Left forelimb (tissue), 1 donor: Measurements from ENCODE around the gene MTTP.

Experiments
- DNase-seq: peaks from one replicate; pipeline ENCODE4 v3.0.0-alpha.2; 2018; ENCODE audit warnings: low spot score

MTTP gene

DNA sequence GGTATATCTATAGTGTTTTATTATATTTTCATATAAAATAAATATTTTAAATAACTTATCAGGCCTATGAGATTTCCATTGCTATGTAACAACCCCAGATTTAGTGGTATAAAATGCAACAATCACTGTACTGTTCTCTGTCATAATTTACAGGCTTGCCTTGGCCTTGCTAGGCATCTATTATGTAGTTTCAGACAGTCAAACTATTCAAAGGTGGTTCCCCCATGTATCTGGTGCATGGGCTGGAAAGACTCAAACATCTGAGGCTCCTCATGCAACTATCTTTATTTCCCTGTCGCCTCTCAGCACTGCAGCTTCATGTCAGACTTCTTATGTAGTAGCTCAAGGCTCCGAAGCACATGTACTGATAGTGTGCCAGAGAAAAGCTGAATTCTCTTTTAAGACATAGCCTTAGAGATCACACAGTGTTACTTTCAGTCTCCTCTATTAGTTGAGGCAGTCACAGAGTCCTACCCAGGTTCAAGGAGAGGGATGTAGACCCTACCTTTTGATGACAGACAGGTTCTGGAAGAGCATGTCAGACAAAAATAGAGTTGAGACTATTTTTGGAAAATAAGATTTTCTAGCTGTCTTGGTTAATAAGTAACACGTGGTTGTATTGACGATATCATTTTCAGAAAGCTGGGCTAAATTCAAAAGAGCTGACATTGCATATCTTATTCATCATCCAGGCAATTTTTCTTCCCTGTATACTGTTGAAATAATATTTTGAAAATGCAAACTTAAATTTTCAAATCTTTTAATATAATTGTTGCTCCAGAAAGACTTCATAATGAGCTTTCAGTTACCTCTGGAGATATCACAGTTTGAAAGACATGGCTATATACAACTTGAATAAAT, 19.4 kb downstream of the MTTP start:
- no peak for DNase-seq

- no peak for DNase-seq
Observed at GRCh38 chr4:99594818-99595217, 20.2 kb downstream of the MTTP start.

DNA sequence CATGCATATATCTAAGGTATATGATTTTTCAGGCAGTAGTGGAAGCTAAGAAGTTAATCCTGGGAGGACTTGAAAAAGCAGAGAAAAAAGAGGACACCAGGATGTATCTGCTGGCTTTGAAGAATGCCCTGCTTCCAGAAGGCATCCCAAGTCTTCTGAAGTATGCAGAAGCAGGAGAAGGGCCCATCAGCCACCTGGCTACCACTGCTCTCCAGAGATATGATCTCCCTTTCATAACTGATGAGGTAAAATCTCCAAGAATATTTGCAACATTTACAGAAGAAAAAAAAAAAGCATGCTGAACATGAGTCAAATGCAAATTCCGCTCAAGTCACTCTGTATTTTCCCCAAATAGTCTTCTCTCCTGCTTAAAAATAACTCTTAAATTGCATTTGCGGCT, 32.1 kb downstream of the MTTP start:
- DNase-seq, result no peak

- DNase-seq, result no peak
Observed at GRCh38 chr4:99608417-99608816, 33.8 kb downstream of the MTTP start.

DNA sequence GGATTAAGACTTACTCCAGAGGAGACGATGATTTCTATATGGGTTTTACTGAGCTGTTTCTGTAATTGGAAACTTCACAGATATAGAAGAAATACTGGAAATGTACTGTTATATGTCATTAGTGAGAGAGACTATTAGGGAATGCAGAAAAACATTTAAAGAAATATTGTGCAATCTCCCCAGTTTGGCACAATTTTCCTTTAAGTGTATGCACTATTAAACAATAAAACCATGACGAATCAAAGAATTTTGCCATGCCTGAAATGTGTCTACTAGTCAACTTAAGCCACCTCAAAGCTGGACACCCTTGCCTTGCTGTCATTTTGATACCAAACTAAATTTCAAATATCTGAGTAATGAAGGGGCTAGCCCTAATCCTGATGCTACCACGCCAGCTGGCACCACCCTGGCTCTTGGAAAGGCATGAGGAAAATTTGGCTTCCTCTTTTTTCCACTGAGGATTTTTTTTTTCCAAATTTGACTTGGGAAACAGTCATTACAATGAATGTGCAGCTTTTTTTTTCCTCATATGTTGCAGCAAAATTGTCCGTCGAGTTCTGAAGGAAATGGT, 36.1 kb downstream of the MTTP start:
- DNase-seq, result no peak

- no peak for DNase-seq
Observed at GRCh38 chr4:99612281-99612680, 37.7 kb downstream of the MTTP start.

GRCh38 chr4:99612704-99613103, 38.1 kb downstream of the MTTP start:
- no peak for DNase-seq

- no peak for DNase-seq
Observed at GRCh38 chr4:99614491-99614890, 39.9 kb downstream of the MTTP start.

GRCh38 chr4:99615170-99615820, 40.7 kb downstream of the MTTP start:
- DNase-seq, result no peak

GRCh38 chr4:99617374-99617773, 42.8 kb downstream of the MTTP start:
- DNase-seq, result no peak

DNA sequence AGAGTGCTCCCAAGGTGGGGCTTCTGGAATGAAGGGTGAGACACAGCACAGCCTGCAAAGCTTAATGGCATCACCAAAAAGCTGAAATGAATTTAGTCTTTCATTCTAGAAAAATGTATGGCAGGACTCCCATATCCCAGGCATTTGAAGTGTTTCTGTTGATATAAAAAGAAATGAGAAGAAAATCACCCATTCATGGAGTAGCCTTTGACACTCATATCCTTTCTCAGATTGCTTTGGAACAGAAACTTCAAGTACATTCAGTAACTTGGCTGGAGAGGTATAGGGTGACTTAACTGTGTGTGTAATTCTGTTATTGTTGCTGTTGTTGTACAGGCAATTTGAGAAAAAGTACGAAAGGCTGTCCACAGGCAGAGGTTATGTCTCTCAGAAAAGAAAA, 47.7 kb downstream of the MTTP start:
- DNase-seq, result no peak

GRCh38 chr4:99624141-99624719, 49.6 kb downstream of the MTTP start:
- no peak for DNase-seq

- DNase-seq, result no peak
Observed at GRCh38 chr4:99625369-99625768, 50.7 kb downstream of the MTTP start.

DNA sequence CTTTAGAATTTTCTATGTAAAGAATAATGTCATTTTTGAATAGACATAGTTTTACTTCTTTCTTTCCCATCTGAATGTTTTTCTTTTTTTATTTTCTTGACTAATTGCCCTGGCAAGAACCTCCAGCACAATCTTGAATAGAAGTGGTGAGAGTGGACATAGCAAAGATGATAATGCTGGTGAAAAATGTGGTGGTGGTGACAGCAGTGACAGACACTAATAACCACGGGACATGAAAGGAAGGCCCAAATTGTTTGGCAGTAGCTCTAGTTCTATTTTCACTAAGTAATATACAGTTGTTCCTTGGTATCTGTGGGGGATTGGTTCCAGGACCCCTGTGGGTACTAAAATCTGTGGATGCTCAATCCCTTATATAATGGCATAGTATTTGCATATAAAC, 53.4 kb downstream of the MTTP start:
- DNase-seq, result no peak

DNA sequence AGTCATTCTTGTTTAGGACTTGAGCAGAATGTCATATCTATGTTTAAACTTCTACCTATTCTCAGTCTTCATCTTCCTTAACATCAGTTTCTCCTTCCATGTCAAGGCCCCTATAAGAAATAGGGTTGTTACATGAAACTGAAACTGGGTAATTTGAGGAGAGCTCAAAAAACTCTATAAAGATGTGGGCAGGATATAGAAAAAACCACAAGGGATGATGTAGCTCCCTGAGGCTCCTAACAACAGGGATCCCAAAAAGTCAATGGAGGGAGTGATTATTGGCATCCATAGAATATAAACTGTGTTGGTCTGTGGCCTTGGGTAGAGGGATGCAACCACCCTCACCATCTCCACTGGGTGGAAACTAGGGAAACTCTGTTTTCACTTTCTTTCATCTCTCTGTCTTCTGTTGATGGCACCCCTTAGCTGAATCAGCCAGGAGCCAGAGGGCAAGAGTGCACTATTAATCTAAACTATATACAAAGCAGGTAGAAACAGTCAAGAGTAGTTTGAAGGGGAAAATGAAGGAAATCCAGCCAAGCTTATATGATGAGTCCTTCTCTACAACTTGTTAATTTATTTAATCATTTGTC, 55.4 kb downstream of the MTTP start:
- no peak for DNase-seq

DNA sequence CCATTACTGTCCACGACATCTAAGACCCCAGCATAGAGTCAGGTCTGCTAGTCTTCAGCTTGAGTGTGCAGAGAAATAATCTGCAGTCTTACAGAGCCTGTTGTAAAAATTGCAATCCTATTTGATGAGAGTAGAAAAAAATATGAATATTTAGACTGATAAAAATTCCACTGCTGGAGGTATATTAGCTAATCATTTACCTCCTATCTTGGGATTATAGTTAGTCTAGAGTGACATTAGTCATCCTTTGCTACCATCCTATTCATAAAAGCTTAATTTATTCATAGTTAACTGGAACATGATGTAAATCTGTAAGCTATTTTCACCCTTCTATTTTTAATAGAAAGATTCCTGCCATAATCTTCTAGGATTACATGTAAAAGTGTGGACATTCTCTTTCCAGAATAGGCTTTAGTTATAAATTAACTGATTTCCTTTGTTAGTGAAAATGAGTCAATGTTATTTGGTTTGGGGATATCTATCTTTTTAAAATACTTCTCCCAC, 56.3 kb downstream of the MTTP start:
- DNase-seq, result no peak

- DNase-seq, result no peak
Observed at GRCh38 chr4:99633772-99634171, 59.1 kb downstream of the MTTP start.

DNA sequence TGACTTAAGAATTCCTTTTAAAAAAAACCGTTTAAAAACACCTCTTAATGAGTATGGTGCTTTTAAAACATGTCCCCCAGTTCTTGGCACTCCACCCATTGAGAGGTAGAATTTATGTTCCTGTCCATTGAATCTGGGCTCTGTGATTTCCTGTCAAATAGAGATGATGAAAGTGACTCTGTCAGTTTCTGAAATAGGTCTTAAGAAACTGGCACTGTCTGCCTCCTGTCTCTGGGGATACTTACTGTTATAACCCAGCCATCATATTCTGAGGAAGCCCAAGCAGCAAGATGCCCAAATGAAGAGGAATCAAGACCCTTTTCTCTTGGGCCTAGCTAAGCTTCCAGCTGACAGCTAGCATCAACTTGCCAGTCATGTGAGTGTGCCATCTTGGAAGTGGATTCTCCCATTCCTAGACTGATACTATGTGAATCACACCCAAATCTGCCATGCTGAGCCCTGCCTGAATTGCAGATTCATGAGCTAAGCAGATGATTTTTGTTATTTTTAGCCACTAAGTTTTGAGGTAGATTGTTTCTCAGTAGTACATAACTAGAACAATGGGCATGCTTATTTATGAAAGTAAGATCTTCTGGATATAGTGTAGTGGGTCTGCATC, 60.2 kb downstream of the MTTP start:
- DNase-seq, result no peak

- DNase-seq, result no peak
Observed at GRCh38 chr4:99635601-99636000, 61.0 kb downstream of the MTTP start.

DNA sequence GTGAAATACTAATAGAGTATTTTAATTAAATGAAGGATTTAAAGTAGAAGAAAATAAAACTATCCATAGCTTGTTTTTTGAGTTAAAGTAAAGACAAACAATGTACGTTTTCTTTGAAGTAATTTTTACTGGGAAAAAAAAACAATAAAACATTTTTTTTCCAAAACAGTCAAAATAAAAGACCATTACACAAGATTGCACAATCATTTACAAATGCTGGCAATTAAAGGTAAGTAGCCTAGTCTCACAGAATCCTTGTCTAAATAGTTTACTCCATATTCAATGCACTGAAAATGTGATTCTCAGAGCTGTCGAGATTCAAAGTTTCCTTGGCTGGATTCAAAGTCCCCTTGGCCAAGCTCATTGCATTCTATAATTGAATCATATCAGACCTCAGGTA, 61.8 kb downstream of the MTTP start:
- DNase-seq, result no peak

GRCh38 chr4:99637174-99637573, 62.5 kb downstream of the MTTP start:
- no peak for DNase-seq

- DNase-seq, result no peak
Observed at GRCh38 chr4:99640676-99641075, 66.1 kb downstream of the MTTP start.
